K562 (cell line): ENCODE data around the gene LOXL3. TPM values are rescaled to one million over a fixed set of nuclear protein-coding genes. Genes with fewer than 3 reads are reported as not detected.

Experiments used
- AFF4 ChIP-seq: sonication (generic); formaldehyde crosslinking; IDR thresholded peaks from 2 replicates; pipeline ENCODE4 v1.8.0; 2023; ENCODE audit warnings: mild to moderate bottlenecking, missing genetic modification reagents
- EP400 ChIP-seq: fragments of 450-650 bp; IDR thresholded peaks from 2 replicates; pipeline ENCODE4 v1.6.1; 2017; ENCODE audit warnings: antibody characterized with exemption, mild to moderate bottlenecking, moderate library complexity
- HMGN3 ChIP-seq: IDR thresholded peaks from 2 replicates; pipeline ENCODE4 v1.6.1; 2011; ENCODE audit warnings: borderline replicate concordance, low read depth, mild to moderate bottlenecking, mixed read lengths, low read length; ENCODE audit not compliant: insufficient read length; ENCODE audit errors: extremely low read depth
- PRPF4 ChIP-seq: fragments of 200-400 bp; formaldehyde crosslinking; IDR thresholded peaks from one replicate; pipeline ENCODE4 v1.6.1; 2017; ENCODE audit warnings: low read length, low read depth, mild to moderate bottlenecking; ENCODE audit not compliant: insufficient read depth, poor library complexity, severe bottlenecking
- SIN3A ChIP-seq, 2 experiments: fragments of 150-350 bp in 1 of 2; IDR thresholded peaks; 2 replicates each; pipeline ENCODE4 v1.6.1; 2011 to 2016; ENCODE audit warnings: borderline replicate concordance in 2 of 2, low read depth in 2 of 2, low read length in 2 of 2, mild to moderate bottlenecking in 2 of 2, moderate library complexity in 2 of 2; ENCODE audit not compliant: control insufficient read depth in 1 of 2
- SOX6 ChIP-seq: fragments of 450-650 bp; IDR thresholded peaks from 2 replicates; pipeline ENCODE4 v1.6.1; 2014; ENCODE audit warnings: mild to moderate bottlenecking
- TGIF2 ChIP-seq: sonication (generic); formaldehyde crosslinking; IDR thresholded peaks from 2 replicates; pipeline ENCODE4 v1.8.1; 2022; ENCODE audit warnings: mild to moderate bottlenecking, missing genetic modification reagents, moderate library complexity
- THRB ChIP-seq: fragments of 450-650 bp; formaldehyde crosslinking; conservative IDR thresholded peaks from 2 replicates; pipeline ENCODE4 v1.4.0; 2022; ENCODE audit warnings: mild to moderate bottlenecking, missing genetic modification characterization
- TSC22D4 ChIP-seq: fragments of 450-650 bp; IDR thresholded peaks from 2 replicates; pipeline ENCODE4 v1.6.1; 2016; ENCODE audit warnings: missing genetic modification characterization, missing biosample characterization, control low read depth
- ZNF124 ChIP-seq: sonication (generic); formaldehyde crosslinking; IDR thresholded peaks from 2 replicates; pipeline ENCODE4 v1.8.1; 2022; ENCODE audit warnings: missing genetic modification reagents
- ZNF551 ChIP-seq: fragments of 250-450 bp; sonication (Bioruptor Pico); IDR thresholded peaks from 2 replicates; pipeline ENCODE4 v1.5.0; 2021; ENCODE audit warnings: mild to moderate bottlenecking, moderate library complexity
- polyA plus RNA-seq, 8 experiments: library from polyadenylated mRNA; depleted of rRNA in 4 of 8; stranded (reverse) in 5 of 8; unstranded in 3 of 8; fragments of >200 nt; fragmentation: Nextera tagmentation in 2 of 8; fragmentation: Illumina TruSeq in 1 of 8; extraction: Ambion mirVana in 2 of 8; extraction: Trizol in 1 of 8; gene quantifications; 2 replicates each; pipeline versions ENCODE4 v1.2.1 to v1.2.3, GENCODE V29; 2011 to 2014; ENCODE audit warnings: inconsistent platforms in 1 of 8, missing spikeins in 1 of 8
- total RNA-seq, 7 experiments: library from RNA; depleted of rRNA in 6 of 7; stranded (reverse); fragments of >200 nt in 6 of 7; fragmentation: Illumina TruSeq in 2 of 7; extraction: Trizol in 2 of 7; gene quantifications; 2 replicates each; pipeline versions ENCODE4 v1.2.1 to v1.2.3, GENCODE V29; 2011 to 2021; ENCODE audit warnings: low replicate concordance in 1 of 7

LOXL3 gene
- total and polyA plus RNA-seq, 9 of the 15 experiments (the other 6 are each of a cell fraction or from before 2014, with no cell fraction given) = 0.22 to 0.99 (median 0.31) TPM

DNA sequence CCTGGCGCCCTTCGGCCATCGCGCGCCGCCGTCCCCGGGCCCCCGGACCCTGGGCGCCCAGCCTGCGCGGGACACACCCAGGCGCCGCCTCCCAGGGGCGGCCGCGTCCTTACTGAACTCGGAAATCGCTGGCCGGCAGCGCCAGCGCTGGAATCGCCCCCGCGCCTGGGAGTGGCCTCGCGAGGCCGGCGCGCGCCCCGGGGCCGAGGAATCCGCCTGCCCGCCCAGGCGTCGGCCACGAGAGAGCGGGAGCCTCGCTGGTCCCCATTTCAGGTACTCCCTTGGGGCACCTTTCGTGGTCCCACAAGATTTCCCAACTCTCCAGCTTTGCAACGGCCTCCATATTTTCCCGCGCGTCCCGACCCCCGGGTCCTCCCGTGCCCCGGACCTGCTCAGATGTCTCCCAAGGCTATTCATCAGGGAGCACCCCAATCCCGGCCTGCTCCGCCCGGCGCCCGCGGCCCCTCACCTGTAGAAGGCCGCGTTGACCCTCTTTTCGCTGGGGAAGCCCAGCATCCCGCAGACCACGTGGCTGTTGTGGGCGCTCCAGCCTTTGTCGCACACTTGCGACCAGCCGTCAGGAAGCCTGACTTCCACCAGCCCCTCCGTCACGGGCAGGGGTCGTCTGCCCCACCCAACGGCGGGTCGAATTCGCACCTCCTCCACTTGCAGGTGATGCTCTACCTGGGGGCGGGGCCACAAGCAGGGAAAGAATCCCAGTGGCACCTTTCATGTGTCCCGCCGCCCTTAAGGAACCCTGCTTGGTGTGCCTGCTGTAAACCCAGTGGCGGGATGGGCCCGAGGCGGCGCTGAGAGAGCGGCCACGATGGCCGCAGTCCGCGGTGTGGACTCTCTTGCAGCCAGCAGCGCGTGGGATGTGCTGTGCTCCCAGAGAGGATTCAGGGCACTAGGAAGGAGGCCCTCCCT is 4.6 kb downstream of the LOXL3 start (continued):
- TF ChIP-seq PRPF4 = no peak
- TF ChIP-seq TSC22D4 (tag) = no peak
- TF ChIP-seq AFF4 (CRISPR knock-in tag) = 0 out of 2 replicates have a peak, but pooled peaks have one; percentile 32
- TF ChIP-seq ZNF551 (CRISPR knock-in tag) = no peak
- TF ChIP-seq ZNF124 (CRISPR knock-in tag) = no peak
- no peak for TF ChIP-seq TGIF2 (CRISPR knock-in tag)
- TF ChIP-seq HMGN3 = peak; percentile 95
- TF ChIP-seq SOX6 = peak; percentile 29; the same call in 1 of the 2 replicates
- no peak for TF ChIP-seq SIN3A (IDR thresholded peaks at IDR 0.05; ENCODE audit: borderline replicate concordance in 2 of 2, control insufficient read depth in 1 of 2, low read depth in 2 of 2, low read length in 2 of 2)
- 0 out of 2 replicates have a peak, but pooled peaks have one; percentile 20 for TF ChIP-seq EP400
- TF ChIP-seq THRB = no peak
